RKO (cell line): ENCODE data around the gene FBN2.
"Not testable (repeated sequence)": the region's sequence is repeated elsewhere in the genome, so short reads cannot be mapped to it uniquely, and the experiment has no call there.

Experiments used
- DNase-seq: peaks from one replicate; pipeline ENCODE4 v3.0.0-alpha.2; 2016; ENCODE audit warnings: low spot score

The FBN2 gene

GRCh38 chr5:128478386-128479368 is 59.4 kb downstream of the FBN2 start:
- no peak for DNase-seq

DNA sequence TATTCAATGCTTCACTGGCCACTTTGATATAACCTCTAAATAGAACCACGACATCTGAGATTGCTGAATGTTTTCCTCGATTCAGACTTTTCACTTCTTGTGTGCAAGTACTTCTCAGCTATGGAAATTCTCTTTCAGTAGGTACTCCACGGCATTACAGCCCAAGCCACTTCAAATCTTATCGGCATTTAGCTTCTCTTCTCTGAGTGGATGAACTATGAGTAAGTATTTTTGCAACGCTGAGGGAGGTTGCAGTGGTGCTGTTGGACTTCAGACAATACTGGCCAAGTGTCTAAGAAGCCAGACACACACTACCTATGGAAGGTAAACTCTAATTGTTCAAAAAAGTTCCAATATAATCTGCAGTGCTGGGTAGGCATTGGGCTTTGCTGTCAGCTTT is 60.1 kb downstream of the FBN2 start:
- DNase-seq, result no peak

GRCh38 chr5:128475693-128476092 is 62.4 kb downstream of the FBN2 start:
- DNase-seq, result no peak

DNA sequence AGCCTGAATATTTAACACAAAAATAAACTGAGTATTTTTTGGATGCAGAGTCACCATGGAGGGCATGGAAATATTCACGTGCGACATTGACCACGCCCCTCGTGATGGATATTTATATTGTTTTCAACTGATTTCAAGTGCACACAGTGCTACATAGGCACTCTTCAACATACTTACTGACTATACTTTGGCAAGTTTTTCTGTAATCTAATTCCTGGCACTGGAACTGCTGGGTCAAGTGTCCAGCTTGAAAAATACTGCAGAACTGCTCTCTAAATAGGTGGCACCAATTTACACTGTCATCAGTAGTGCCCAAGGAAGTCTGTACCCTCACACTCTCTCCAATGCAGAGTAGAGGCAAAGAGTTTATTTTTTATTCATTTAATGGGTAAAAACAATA is 65.1 kb downstream of the FBN2 start:
- DNase-seq, result no peak

DNA sequence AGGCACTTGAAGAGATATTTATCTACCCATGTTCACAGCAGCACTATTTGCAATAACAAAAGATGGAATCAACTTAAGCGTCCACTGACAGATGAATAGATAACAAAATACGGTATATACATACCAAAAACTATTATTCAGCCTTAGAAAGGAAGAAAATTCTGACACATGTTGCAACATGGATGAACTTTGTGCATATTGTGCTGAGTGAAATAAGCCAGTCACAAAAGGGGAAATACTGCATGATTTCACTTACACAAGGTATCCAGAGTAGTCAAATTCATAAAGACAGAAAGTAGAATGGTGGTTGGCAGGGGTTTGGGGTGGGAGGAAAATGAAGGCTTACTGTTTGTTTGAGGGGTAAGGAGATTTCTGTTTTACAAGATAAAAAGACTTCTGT is 66.0 kb downstream of the FBN2 start:
- DNase-seq, result no peak

- DNase-seq, result no peak
These were observed 67.4 kb downstream of the FBN2 start for GRCh38 chr5:128470663-128471062.

DNA sequence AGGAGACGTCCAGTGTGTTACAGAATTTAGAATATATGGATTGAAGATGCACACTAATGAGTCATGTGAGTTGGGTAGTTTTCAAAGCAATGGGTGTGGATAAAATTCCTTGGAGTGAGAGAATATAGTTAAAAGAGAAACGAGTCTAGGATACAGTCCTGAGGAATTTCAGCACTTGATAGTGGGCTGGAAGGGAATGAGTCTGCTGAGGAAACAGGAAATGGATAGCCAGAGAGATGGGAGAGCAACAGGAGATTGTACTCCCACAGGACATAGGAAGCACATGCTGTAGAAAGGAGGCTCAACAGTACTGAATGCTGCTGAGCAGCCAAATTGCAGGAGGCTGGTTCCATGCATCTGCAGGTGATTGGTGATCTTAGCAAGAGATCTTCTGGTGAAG is 68.1 kb downstream of the FBN2 start:
- DNase-seq, result no peak

DNA sequence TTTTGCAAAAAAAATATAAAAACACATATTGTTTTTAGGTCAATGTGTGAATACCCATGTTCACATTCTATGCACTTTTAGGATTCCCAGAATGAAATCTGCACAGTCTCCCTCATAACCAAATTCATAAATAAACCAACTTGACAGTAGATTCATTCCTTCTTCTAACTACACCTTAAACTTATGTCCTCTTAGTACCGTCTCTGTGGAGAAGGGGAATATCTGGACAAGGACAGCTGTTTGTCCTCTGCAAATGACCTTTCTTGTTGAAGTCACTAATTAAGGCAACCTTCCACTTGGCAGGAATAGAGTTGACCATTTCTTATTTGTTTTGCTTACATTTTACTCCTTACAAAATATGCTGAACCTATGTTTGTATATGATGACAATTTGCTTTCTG is 71.1 kb downstream of the FBN2 start:
- no peak for DNase-seq

DNA sequence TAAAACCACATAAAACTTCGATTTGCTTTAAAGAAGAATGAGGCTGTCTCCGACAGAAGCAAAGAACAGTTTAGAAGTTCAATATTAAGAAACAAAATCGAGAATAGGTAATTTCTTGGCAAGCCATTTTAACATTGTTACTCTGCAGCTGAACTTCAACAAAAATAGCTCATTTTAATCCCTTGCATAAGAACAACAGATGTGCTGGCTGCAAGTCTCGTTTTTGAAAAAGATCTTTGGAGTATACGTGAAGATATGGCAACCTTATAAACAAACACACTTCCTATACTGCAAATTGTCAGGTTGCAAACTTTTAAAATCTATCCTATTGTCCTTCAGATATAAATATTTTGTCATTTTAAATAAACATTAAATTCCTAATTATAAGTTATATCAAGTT is 71.5 kb downstream of the FBN2 start:
- no peak for DNase-seq

DNA sequence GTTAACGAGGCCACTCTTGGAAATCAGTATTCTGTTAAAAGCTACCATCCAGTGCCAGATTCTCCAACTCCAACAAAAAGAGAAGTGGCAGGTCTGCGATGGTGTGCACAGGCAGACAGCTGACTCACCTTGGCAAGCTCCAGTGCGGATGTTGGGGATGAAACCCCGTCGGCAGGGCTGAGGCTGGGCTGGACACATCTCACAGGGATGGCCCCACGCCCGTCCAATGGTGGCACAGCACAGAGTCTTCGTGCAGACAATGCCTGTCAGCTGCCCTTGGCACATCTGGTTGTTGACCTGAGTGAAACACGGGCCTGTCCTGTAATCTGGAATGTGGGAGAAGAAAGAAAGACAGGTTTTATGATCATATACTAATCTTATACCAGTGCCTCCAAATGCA is 73.4 kb downstream of the FBN2 start:
- DNase-seq, result no peak

DNA sequence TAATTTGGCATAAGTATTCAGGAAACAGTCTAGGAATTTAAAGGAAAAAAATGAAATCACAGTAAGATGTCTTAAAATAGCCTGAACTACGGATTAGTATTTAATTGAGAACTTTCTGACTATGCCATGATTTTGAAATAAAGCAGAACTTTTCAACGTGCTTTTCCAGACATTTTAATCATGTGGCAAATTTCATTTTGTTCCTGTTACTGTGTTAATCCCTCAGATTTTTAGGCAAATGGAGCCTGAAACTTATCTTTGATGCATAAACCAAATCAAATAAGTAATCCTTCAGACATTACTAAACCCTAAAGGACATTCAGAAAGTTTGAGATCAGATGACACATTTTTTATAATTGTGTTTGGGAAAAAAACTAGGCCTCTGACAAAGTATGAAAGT is 75.7 kb downstream of the FBN2 start:
- DNase-seq, result no peak

DNA sequence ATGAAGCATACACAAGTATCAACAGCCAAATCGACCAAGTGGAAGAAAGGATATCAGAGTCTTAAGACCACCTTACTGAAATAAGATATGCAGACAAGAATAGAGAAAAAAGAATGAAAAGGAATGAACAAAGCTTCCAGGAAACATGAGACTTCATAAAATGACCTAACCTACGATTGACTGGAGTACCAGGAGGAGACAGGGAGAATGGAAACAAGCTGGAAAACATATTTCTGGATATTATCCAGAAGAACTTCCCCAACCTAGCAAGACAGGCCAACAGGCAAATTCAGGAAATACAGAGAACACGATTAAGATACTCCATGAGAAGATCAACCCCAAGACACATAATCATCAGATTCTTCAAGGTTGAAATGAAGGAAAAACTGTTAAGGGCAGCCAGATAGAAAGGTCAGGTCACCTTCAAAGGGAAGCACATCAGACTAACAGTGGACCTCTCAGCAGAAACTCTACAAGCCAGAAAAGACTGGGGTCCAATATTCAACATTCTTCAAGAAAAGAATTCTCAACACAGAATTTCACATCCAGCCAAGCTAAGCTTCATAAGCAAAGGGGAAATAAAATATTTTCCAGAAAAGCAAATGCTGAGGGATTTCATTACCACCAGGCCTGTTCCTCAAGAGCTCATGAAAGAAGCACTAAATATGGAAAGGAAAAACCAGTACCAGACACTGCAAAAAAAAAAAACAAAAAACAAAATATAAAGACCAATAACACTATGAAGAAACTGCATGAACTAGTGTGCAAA is 80.7 kb downstream of the FBN2 start:
- DNase-seq, result not testable (repeated sequence)

DNA sequence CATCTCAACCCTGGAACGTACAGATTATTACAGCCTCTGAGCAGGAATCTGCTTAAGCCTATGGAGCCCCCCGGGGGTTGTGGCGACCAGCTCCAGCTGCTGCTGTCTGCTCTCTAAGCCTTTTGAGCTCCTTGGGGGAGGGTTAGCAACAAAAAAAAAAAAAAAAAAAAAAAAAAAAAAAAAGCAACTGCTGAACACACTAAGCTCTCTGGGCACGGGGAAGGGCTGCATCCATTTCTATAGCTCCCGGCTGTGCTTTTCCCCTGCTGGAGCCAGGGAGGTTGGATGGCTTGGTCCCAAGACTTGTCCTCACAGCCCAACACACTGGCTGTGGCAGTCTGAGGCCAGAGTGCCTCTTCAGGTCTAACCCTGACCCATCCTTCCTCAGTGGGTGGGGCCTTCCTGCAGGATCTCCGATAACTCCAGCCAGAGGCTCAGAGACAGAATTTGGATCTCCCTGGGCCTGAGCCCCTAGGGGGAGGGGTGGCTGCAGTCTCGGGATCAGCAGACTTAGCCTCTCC is 82.1 kb downstream of the FBN2 start:
- DNase-seq, result no peak

DNA sequence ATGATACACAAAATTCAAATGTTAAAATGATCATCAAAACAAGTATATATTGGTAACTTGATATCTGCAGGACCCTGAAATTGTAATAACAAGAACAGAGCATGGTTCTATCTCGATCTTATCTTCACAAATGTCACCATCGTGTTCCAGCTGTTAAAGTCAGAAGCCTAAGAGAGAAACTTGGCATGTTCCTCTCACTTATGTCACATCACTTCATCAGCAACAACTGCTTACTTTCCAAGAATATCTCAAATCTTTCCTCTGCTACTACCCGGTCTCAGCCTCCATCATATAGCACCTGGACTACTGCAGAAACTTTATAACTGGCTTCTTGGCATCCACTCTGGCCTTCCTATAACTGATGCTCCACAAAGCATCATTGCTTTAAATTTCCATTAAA is 84.9 kb downstream of the FBN2 start:
- no peak for DNase-seq

- not testable (repeated sequence) for DNase-seq
These were observed 90.8 kb downstream of the FBN2 start for GRCh38 chr5:128447224-128447623.

- no peak for DNase-seq
These were observed 96.1 kb downstream of the FBN2 start for GRCh38 chr5:128441941-128442350.

DNA sequence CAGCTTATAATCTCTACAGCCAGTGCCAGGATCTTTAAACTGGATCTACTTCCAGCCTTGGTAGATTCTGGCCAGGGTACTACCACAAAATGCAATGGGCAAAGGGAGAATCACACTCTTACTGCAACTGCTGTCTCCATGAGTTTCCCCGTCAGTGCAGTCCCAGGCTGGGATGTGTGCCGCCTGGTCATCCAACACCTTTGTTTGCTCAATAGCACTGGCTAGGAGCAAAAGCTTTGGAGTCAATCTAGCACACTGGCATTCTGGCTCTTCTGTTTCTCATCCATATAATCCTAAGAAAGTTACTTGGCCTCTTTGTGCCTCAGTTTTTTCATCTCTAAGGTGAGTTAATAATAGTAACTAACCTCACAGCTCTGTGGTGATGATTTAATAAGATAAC is 96.9 kb downstream of the FBN2 start:
- no peak for DNase-seq

DNA sequence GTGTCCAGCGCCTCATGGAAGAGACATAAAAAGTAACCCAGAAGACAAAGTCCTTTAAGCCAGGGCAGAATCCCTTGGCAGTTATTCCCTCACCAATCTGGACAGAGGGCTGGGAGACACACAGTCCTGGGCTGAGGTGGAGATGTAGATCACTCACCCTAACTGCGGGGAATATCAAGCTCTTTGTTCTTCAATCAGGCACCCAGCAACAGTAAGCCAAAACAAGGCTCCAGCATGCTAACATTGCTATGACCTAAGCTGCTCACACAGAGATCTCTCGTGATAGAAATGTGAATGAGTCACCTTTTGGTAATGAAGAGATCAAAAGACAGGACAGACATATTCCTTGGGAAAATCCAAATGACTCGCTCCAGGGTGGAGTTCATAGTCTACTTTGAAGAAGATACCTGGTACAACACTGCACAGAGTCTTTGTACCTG is 101.3 kb downstream of the FBN2 start:
- DNase-seq, result peak; percentile 35

GRCh38 chr5:128435861-128436260 is 102.2 kb downstream of the FBN2 start:
- DNase-seq, result no peak

GRCh38 chr5:128434993-128435392 is 103.1 kb downstream of the FBN2 start:
- DNase-seq, result no peak

DNA sequence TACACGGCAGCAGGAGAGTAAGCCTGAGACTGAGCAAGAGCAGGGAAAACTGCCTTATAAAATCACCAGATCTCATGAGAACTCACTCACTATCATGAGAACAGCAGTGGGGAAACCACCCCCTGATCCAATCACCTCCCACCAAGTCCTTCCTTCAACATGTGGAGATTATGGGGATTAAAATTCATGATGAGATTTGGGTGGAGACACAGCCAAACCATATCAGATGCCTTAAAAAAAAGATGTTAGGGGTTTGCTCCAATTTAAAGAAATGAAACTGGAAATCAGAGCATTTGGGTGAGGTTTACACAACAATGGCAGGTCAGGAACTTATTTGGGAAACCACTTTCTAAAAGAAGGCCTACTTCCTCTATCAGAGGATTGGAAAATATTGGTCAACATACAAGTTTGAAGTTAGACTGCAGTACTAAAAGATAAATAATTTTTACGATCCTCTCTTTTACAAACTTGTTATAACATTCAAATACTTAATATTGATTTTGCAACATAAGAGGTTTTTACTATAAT is 105.1 kb downstream of the FBN2 start:
- DNase-seq, result no peak

GRCh38 chr5:128427921-128428320 is 110.1 kb downstream of the FBN2 start:
- DNase-seq, result no peak

DNA sequence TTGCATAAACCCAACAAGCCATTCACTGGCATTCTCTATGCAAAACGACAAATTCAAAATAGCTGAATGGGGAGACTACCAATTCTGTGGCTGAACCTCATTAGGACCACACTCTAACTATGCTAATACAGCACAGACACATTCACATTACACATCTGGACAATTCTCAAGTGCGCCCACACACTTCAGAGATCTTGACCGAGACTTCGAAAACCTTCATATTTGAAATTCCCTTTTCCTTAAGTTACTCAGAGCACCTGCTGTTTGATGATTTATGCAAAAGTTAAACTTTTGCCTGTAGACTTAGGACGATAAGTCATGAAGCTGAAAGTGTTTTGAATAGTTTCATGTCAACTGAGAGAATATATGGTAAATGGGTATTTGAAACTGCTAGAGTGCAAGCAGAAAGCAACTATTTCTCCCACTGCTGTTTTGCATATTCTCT is 111.9 kb downstream of the FBN2 start:
- no peak for DNase-seq
